Renal pelvis (tissue), 12 donors: ENCODE measurements around the gene LHX3. TPM values are rescaled to one million over a fixed set of nuclear protein-coding genes. Genes with fewer than 3 reads are reported as not detected.

ENCODE experiments used
- DNase-seq: peaks from one replicate; pipeline ENCODE4 v3.0.0-alpha.2; 2013
- long read RNA-seq, 16 experiments: transcript quantifications; one replicate each; lab custom pipeline, GENCODE V29; 2026
- polyA plus RNA-seq, 3 donors: library from polyadenylated mRNA; unstranded; fragments of 120-200 nt; gene quantifications; one replicate each; pipeline ENCODE4 v1.2.1, GENCODE V29; 2013; ENCODE audit not compliant: insufficient read length in 3 of 3

The LHX3 gene
- not detected for polyA plus RNA-seq
- long read RNA-seq, donor 1 = 0 reads
- long read RNA-seq, donor 2 = 0 reads
- long read RNA-seq, donor 3 = 0 reads
- long read RNA-seq, donor 4 = 0 reads
- long read RNA-seq, donor 5 = 0 reads
- long read RNA-seq, donor 6 = 0 reads
- long read RNA-seq, donor 7 = 0 reads
- long read RNA-seq, donor 8 = 0 reads
- long read RNA-seq, donor 9 = 0 reads
- long read RNA-seq, donor 10 = 0 reads
- long read RNA-seq, donor 11 = 0 reads
- long read RNA-seq, donor 12 = 0 reads
- long read RNA-seq, donor 13 = 0 reads
- long read RNA-seq, donor 14 = 0 reads
- long read RNA-seq, donor 15 = 0 reads
- long read RNA-seq, donor 16 = 0 reads

- DNase-seq = peak; percentile 45
These were observed at the start of gene LHX3 for GRCh38 chr9:136204838-136205706. LHX3 (minus strand) TSS chr9:136205128; CDS start chr9:136205012, 116 bp downstream.

- no peak for DNase-seq
These were observed 48.6 kb upstream of the LHX3 start for GRCh38 chr9:136253246-136254130.

GRCh38 chr9:136252846-136253245 lies 47.9 kb upstream of the LHX3 start:
- no peak for DNase-seq

GRCh38 chr9:136252281-136252680 lies 47.4 kb upstream of the LHX3 start:
- no peak for DNase-seq

GRCh38 chr9:136251264-136252115 lies 46.6 kb upstream of the LHX3 start:
- DNase-seq = no peak

- DNase-seq = no peak
These were observed 45.7 kb upstream of the LHX3 start for GRCh38 chr9:136250676-136251075.

GRCh38 chr9:136249877-136250559 lies 45.1 kb upstream of the LHX3 start:
- DNase-seq = no peak

GRCh38 chr9:136248951-136249876 lies 44.3 kb upstream of the LHX3 start:
- DNase-seq = no peak

- DNase-seq = no peak
These were observed 43.2 kb upstream of the LHX3 start for GRCh38 chr9:136247947-136248637.

- no peak for DNase-seq
These were observed 42.6 kb upstream of the LHX3 start for GRCh38 chr9:136247551-136247916.

- no peak for DNase-seq
These were observed 42.1 kb upstream of the LHX3 start for GRCh38 chr9:136246849-136247550.

GRCh38 chr9:136245219-136246150 lies 40.6 kb upstream of the LHX3 start, which contains the start of gene QSOX2:
QSOX2 (minus strand) TSS chr9:136245812; CDS start chr9:136245803, 9 bp downstream.
- no peak for DNase-seq

GRCh38 chr9:136244969-136245218 lies 40.0 kb upstream of the LHX3 start:
- no peak for DNase-seq

GRCh38 chr9:136244122-136244968 lies 39.4 kb upstream of the LHX3 start:
- no peak for DNase-seq

GRCh38 chr9:136243631-136244030 lies 38.7 kb upstream of the LHX3 start:
- no peak for DNase-seq

- no peak for DNase-seq
These were observed 38.1 kb upstream of the LHX3 start for GRCh38 chr9:136242918-136243525.
